NB4 (cell line): Measurements from ENCODE around the gene MED14.

ENCODE experiments used
- DNase-seq: peaks from one replicate; pipeline ENCODE4 v3.0.0; 2010; ENCODE audit warnings: low read depth
- H3K4me3 ChIP-seq: one replicate; pipeline ENCODE4 v1.5.1; 2011; ENCODE audit warnings: mild to moderate bottlenecking, low read depth, low read length, moderate library complexity
- CTCF ChIP-seq: IDR thresholded peaks from one replicate; pipeline ENCODE4 v1.5.1; 2012; ENCODE audit warnings: low read depth, low read length
- MAX ChIP-seq: IDR thresholded peaks from 2 replicates; pipeline ENCODE4 v1.6.1; 2011; ENCODE audit warnings: low read depth, low read length
- MYC ChIP-seq: IDR thresholded peaks from 2 replicates; pipeline ENCODE4 v1.6.1; 2011; ENCODE audit warnings: low read depth, low read length
- POLR2A ChIP-seq: IDR thresholded peaks from 2 replicates; pipeline ENCODE4 v1.6.1; 2011; ENCODE audit warnings: mild to moderate bottlenecking; ENCODE audit not compliant: insufficient read length; ENCODE audit errors: extremely low read depth

MED14 gene

GRCh38 chrX:40651620-40652223 lies 83.6 kb downstream of the MED14 start:
- peak; percentile 70 for DNase-seq
- TF ChIP-seq MYC (no peak), POLR2A (no peak), MAX (no peak), CTCF (peak; percentile 55)
- no peak overlapping the region for H3K4me3 ChIP-seq

- DNase-seq = peak; percentile 87
- TF ChIP-seq MAX (peak; percentile 25; the same call in 1 of the 2 replicates), CTCF (no peak), POLR2A (peak; percentile 49), MYC (no peak)
- H3K4me3 ChIP-seq = peak within 1 kb of the TSS; percentile 90
Observed at GRCh38 chrX:40647307-40648197, 87.8 kb downstream of the MED14 start, which contains the start of gene CXorf38. Gene CXorf38, minus strand, starts transcription at chrX:40647561. Its CDS starts 41 bp downstream, at chrX:40647520.

- H3K4me3 ChIP-seq = peak overlapping the region; percentile 90
- DNase-seq = peak; percentile 62
- TF ChIP-seq POLR2A (no peak), CTCF (no peak), MAX (no peak), MYC (no peak)
Observed at GRCh38 chrX:40646489-40647306, 88.6 kb downstream of the MED14 start.

- TF ChIP-seq MAX (0 out of 2 replicates have a peak, but pooled peaks have one; percentile 45), CTCF (no peak), MYC (peak; percentile 34)
- peak; percentile 74 for DNase-seq
- peak overlapping the region; percentile 65 for H3K4me3 ChIP-seq
Observed at GRCh38 chrX:40644821-40645358, 90.5 kb downstream of the MED14 start.

GRCh38 chrX:40644176-40644575 lies 91.2 kb downstream of the MED14 start:
- peak overlapping the region; percentile 65 for H3K4me3 ChIP-seq
- peak; percentile 84 for DNase-seq
- TF ChIP-seq MAX (peak; percentile 83), POLR2A (no peak), MYC (peak; percentile 87), CTCF (no peak)
